Head of caudate nucleus (tissue), 42 donors: ENCODE measurements around the gene TXNRD1.
"Not testable (repeated sequence)": the region's sequence is repeated elsewhere in the genome, so short reads cannot be mapped to it uniquely, and the experiment has no call there.

Source experiments
- DNase-seq, 42 donors: peaks; one replicate each; pipeline versions ENCODE4 v3.0.0 to v3.0.0-alpha.2; 2020 to 2021; ENCODE audit warnings: mixed read lengths in 7 of 42
- intact Hi-C: fragments of 100-400 bp; cut with DNase I; formaldehyde crosslinking; loops from one replicate; pipeline ENCODE4 v1.15.0; 2022

Gene TXNRD1

DNA sequence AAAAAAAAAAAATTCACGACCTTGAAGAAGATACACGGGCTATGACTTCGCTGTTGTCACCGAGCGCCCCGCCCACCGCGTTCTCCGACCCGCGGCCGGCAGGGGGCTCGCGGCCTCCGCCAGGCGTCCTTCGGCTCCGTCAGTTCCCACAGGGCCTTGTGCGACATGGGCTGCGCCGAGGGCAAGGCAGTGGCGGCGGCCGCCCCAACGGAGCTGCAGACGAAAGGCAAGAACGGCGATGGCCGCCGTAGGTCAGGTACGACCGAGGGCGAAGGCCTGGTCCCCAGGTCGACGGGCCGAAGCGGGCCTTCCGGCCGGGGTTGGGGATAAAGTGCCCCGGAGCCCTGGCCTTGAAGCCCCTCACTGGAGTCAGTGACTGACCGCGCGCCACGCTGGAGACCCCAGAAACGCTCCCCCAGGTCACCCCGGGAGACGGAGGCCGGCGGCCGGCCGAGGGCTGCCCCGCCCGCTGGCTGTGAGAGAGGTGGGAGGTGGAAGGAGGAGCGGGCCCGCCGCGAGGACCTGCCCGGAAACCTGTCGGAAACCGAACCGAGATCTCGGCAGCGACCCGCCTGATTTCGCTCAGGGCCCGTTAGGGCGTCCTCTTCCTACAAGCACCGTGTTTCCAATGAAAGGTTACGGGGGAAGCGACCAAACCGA lies at the start of gene TXNRD1:
TSS of gene TXNRD1 (plus strand) at position 142 of the 660 bp plus-strand sequence. CDS start at position 166, 24 bp downstream.
- intact Hi-C loops: loop anchor here (10.0 kb wide), 1 partner anchor 69 kb away; no protein-coding TSS in a partner anchor
- DNase-seq: peak; percentile 33 to 88 (median 69)

DNA sequence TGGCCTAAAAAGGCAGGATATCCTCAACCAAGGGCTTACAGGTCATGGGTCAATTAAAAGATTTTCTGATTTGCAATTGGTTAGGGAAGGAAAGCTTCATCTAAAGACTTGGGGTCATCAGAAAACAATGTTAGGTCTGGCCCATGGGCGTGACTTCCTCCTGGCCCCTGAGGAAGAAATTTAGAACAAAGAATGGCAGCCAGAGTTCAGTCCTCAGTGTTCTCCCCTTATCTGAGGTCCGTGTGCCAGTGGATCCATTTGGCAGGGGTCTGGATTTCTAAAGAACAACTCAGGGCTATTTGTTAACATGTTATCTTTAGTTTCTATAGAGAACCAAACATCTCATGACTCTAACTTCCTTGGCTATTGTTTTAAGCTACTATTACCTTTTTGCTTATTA lies 49.8 kb upstream of the TXNRD1 start:
- intact Hi-C loops: no loop called here

DNA sequence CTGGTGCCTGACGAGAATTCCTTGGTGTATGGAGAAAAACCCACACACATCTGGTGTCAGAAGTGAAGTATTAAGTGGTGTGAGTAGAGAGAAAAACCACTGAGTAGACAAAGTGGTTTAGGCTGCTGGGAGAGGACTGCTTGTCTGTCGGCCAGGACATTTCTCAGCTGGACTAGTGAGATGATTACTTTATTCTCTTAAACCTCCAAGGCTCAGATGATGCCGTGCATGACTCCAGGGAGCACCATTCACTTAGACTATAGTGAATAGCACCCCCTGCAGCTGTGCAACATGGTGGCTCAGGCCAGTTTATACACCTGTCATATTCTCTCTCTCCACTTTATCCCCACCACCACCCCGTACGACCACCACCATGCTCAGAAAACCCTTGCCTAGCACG lies 49.1 kb upstream of the TXNRD1 start:
- intact Hi-C loops: no loop called here
- DNase-seq: no peak

More for the DNA sequence above, 49.8 kb upstream of the TXNRD1 start:
- no peak for DNase-seq

DNA sequence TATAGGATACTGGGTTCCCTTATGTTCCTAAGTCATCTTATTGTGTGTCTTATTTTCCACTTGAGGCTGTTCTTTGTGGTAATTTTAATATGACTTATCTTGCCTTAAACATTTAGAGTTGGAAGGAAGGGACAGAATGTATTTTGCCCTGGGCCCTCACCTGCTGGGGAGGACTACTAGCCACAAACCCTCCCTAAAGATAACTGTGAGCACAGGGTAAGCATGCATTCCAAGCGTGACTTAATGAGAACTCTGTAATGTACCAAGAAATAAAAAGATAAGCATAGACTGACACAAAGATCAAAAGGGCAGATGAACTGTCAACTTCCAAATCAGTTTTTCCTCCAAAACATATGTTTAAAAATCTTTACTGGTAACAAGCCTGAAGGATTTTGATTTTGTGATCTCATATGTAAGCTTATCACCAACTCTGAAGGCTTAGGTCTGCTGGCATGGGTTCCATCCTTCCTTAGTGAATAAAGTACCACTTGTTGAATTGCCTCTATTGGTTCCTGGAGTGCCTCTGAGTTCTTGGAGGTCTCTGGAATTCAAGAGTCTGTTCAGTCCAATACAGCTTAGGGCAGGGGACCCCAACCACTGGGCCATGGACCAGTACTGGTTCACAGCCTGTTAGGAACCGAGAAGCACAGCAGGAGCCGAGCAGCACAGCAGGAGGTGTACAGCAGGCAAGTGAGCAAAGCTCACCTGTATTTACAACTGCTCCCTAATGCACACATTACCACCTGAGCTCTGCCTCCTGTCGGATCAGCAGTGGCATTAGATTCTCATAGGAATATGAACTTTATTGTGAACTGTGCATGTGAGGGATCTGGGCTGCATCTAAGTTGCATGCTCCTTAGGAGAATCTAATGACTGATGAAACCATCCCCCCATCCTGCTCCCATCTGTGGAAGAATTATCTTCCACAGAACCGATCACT lies 47.8 kb upstream of the TXNRD1 start:
- DNase-seq: no peak
- intact Hi-C loops: no loop called here

DNA sequence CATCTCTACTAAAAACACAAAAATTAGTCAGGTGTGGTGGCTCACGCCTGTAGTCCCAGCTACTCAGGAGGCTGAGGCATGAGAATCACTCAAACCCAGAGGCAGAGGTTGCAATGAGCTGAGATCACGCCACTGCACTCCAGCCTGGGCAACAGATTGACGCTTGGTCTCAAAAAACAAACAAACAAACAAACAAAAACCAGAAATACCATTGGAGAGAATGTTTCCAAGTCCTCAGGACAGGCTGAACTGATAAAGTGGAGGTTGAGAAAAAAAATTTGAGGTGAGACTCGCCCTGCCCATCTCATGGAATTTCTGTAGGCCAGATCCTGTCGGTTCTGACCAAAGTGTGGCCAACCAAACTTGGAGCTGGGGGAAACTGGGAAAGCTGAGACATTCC lies 47.0 kb upstream of the TXNRD1 start:
- intact Hi-C loops: no loop called here
- no peak for DNase-seq

DNA sequence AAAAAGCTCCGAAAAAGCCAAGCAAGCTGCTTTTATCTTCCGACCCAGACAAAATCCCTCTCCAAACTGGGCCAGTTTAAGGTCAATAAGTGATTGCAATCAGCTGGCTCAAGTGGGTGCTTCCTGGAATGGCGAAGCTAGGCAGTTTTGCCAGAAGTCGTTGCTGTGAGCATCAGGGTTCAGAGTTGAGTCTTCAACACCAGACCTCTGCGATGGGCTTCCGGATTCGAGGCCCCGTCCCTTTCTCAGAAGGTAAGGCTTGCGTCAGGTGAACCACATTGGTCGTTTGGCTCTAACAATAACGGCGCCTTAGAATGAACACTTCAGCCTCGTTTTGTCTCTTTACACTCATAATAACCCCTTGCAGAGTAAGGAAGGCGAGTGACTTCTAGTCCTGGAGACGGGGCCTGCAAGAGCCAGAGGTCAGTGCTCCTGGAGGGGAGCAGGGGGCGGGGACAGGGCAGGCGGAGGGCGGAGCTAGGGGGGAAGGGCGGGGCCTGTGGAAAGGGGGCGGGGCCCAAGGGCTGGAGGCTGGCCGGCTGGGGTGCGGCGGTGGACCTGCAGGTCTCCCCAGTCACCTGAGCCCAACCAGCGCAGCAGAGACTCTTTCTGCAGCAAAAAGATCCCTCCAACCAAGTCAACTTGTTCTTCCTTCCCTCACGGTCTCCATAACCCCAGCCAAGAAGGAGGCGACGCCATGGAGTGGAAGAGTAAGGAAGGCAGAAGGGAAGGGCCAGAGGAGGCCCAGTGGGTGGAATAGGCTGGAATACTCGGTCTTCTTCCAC lies 43.6 kb upstream of the TXNRD1 start:
- intact Hi-C loops: no loop called here
- no peak for DNase-seq

DNA sequence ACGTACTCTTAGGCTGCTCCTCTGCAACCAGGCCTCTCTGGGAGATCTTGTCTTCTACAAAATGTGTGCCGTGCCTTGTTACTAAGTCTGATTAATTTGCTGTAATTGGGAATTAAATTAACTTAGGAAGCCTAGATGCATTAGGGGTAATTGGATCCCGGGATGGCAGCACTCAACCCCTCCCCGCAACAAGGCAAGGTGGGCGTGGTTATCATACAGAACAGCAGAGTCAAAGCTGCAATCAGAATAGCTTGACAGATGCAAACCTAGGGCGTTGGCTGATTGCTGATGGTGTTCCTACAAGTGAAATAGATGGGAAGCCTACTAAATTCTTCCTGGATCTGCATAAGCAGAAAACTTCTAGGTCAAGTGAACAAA lies 43.0 kb upstream of the TXNRD1 start:
- peak in 22 of 42 donors; percentile 7 to 74 (median 28) for DNase-seq
- intact Hi-C loops: no loop called here

DNA sequence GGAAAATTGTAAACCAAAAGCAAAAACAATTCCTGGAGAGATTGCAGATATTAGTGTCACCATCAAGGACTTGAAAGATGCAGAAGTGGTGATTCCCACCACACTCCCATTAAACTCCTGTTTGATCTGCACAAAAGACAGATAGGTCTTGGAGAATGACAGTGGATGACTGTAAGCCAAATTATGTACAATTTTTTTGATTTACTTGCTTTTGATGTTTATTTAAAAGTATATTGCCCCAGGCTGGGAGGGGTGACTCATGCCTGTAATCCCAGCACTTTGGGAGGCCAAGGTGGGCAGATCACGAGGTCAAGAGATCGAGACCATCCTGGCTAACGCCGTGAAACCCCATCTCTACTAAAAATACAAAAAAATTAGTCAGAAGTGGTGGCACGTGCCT lies 41.8 kb upstream of the TXNRD1 start:
- intact Hi-C loops, DNase-seq: not testable (repeated sequence)

DNA sequence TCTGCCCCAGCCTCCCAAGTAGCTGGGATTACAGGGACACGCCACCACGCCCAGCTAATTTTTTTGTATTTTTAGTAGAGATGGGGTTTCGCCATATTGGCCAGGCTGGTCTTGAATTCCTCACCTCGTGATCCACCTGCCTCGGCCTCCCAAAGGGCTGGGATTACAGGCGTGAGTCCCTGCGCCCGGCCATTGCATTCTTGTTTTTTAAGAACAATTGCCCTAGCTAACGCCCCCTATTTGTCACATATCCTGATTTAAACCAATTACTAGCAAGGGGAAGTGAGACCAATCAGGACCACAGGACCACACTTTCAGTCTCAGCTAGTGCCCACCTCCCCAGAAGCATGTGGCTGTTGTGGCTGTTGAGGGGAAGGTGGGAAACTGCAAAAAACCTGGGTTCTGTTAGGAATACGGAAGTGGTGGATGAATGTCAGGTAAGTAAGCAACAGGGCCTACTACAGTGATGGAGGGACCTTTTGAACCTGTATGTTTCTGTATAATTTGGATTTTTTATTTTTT lies 39.8 kb upstream of the TXNRD1 start:
- no peak for DNase-seq
- intact Hi-C loops: no loop called here

DNA sequence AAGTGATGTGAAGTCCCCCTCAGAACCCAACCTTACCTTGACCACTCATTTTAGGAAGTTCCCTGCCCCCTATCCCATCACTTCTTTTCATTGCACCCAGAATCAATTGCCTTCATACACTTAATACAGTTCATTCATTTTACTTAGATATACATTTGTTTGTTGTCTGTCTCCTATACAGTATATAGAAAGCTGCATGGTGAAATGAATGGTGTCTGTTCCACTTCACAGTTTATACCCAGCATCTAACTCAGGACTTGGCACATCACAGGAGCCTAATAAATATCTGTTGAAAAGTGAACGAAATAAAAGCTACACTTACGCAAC lies 38.3 kb upstream of the TXNRD1 start:
- intact Hi-C loops: no loop called here
- DNase-seq: no peak

DNA sequence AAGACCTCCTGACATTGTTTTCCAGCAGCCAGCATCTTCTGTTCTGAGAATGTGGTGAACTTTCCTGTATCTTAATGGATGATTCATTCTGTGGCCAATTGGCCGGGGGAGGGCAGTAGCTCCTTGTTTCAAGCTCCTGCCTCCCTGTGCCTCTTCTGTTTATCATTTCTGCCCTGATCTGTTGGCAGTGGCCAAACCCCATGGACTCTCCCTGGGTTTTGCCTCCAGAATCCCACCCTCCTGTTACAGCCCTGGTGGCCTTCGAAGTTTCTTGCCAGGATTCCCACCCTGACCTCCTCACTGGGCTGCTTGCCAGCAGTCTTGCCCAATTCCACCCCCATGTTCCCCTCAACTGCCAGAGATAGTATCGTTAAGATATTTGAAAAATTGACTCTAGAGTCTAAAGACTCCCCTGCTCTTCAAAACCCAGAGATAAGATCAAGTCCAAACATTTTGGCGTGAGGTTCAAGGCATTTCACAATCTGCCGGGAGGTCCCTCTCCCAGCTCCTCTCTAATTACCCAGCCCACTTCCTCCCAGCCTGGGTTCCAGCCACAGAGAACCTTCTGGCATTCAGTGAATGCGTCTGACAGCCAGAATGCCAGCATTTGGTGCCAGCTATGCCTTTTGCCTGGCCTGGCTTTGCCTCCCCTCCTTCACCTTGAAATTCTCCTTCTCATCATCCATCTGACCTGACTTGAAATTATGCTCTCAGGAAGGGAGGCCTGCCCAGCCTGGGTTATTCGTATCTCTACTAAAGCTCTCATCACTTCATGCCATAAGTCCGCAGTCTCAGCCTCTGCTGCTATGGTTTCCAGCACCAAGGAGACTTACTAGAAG lies 37.7 kb upstream of the TXNRD1 start:
- peak in 3 of 42 donors; percentile 17 to 51 (median 29) for DNase-seq
- intact Hi-C loops: no loop called here

DNA sequence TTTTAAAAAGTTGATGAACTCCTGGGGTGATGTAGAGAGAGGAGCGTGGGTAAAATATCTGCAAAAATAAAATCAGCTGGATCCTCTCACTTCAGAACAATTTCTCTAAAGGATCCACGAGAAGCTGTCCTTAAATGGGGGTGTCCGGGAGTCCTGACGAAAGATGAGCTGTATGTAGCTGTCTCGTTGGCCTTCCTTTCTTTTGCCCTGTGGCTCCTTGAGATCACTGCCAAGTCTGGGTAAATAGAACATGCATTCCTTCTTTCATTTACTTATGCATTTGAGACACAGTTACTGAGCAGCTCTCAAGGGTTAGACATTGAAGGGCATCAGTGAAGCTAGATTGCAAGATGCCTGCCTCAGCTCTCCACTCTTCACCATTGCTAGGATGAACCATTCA lies 35.2 kb upstream of the TXNRD1 start:
- no peak for DNase-seq
- intact Hi-C loops: no loop called here

DNA sequence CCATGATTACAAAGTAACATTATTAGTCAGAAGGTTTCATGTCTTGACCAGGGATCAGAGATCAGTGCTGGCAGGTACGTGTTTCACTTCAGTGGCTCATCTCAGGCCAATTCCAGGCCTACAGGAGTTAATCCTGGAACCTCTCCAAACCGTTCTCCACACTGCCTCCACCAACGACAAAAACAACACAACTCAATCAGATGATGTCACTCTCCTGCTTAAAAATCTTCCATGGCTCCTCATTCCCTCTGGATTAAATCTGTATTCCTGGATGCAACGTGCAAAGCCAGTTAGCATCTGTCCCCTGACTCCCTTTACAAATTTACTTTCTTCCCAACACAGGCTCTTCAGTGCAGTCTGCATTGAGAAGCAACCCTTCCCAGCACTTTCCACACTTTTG lies 34.3 kb upstream of the TXNRD1 start:
- DNase-seq: no peak
- intact Hi-C loops: no loop called here

DNA sequence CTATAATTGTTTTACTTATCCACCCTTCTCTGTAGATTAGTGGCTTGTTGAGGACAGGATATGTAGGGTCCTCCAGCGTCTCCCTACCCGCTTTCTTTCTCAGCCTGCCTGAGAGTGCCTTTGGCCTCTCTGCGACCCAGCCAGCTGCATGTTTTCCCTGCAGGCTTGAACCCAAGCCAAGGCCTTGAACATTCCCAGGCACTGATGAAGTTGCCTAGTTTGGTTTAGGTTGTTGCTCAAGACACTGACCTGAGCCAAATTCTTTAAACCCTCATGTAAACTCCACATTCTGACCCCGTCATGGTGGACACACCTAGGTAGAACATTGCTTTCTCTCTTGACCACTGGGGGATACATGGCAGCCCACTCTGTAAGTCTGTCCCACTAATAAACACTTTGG lies 33.4 kb upstream of the TXNRD1 start:
- no peak for DNase-seq
- intact Hi-C loops: no loop called here

DNA sequence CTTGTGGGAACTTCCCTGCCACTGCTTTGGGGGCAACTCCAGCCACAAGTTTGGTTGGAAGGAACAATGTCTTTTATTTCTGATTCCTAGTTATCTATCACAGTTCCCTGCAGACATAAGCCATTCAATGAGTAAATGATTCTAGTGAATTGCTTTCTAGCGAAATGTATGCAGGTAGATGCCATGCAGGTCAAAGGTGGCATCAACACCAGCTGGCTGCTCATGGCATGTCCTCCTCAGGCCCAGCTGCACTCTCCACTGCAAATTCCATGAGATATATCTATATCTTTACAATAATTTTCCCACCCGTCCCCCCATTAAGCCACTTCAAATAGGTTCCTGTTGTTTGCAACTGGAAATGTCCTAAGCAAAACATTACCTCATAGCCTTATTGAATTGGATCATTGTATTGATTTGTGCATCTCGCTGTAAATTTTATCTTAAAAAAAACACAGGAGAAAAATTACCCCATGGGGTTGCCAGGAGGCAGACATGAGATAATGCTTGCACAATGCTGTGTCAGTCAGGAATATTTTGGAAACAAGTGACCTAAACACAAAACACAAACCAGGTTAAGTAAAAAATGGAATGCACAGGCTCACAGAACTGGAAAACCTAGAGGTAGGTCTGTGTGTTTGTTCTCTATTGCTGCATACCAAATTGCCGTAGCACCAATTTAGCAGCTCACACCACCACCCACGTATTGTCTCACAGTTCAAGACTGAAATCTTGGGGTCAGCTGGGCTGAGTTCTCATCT lies 32.8 kb upstream of the TXNRD1 start:
- DNase-seq: no peak
- intact Hi-C loops: no loop called here

DNA sequence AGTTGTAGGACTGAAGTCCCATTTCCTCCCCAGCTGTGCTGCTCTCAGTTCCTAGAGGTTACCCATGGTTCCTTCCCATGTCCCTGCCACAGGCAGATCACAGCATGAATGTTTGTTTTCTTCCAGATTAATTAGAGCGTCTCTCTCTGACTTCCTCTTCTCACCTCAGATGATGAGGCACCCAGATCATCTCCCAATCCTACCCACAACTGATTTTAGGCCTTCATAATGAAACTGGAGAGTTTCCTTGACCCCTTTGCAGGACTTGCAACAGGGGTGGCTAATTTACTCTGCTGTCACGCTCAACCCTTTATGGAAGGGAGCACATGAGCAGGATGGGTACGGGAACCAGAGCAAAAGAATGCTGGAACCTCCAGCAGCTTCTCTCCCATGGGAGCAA lies 32.1 kb upstream of the TXNRD1 start:
- intact Hi-C loops: no loop called here
- DNase-seq: no peak

DNA sequence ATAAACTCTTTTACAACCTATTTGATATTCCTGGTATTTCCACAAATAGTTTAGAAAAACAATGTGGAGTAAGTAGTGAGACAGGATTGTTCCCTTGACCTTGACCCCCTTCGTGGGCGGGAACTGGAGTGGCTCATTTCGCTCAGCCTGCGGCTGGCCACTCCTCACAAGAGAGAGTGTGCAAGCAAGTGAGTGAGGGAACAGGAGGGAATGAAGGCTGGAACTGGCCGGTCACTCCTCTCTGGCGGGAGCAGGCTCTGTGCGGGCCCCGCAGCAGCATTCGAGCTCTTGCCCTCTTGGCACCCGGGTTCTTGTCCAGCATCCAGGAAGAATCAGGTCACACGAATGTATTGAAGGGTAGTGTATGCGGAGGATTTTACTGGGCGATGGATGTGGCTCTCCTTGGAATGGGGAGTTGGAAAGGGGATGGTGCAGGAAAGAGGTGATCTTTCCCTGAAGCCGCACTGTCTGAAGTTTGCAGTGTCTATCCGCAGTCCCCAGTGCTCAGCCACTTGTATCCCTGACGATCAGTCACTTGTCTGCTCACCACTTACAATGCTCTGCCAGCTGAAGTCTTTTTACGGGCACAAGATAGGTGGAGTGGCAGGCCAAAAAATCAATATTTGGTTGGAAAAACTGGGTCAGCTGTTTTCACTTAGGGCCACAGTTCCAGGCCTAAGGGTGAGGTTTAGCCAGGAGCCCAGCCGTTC lies 28.0 kb upstream of the TXNRD1 start:
- intact Hi-C loops: no loop called here

More for the DNA sequence above, 28.0 kb upstream of the TXNRD1 start:
- DNase-seq: no peak
